ENCODE results near the gene ARL9. TPM values are rescaled to one million over a fixed set of nuclear protein-coding genes. Genes with fewer than 3 reads are reported as not detected.

The ARL9 gene
- total and polyA plus RNA-seq, 9 of the 15 experiments (the other 6 are each of a cell fraction or from before 2014, with no cell fraction given) = 0.10 to 0.15 (median 0.11) TPM; not detected in 6

DNA sequence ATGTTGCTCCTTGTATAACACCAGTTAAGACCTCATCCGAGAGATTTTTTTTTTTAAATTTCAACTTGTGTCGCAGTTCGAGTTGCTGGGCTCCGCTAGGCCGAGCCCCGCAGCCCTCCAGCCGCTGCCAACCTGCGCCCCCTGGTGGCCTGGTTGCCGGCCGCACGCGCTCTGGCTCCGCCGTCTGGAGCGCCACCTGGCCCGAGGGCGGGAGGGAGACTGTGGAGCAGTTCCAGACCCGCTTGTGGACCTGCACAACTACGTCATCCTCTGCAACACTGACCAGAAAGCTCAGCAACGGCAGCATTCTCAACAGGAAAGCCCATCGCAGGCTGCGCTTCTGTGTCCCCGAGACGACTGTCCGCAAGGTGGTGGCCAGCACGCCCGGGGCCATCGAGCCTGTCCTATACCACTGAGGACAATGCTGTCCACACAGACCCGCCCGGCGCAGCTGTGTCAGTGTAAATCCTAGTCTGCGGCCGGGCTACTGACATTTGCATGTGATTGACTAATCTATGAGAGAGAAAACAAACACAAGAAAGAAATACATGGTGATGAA is 39.1 kb downstream of the ARL9 start (continued):
- peak; percentile 63 for TF ChIP-seq RBBP5 (IDR thresholded peaks at IDR 0.05; ENCODE audit: borderline replicate concordance, insufficient read depth, low read length, poor library complexity, severe bottlenecking)
- peak; percentile 89 for TF ChIP-seq FOXP1 (CRISPR knock-in tag; IDR thresholded peaks at IDR 0.05)
- TF ChIP-seq, protein P1, sequence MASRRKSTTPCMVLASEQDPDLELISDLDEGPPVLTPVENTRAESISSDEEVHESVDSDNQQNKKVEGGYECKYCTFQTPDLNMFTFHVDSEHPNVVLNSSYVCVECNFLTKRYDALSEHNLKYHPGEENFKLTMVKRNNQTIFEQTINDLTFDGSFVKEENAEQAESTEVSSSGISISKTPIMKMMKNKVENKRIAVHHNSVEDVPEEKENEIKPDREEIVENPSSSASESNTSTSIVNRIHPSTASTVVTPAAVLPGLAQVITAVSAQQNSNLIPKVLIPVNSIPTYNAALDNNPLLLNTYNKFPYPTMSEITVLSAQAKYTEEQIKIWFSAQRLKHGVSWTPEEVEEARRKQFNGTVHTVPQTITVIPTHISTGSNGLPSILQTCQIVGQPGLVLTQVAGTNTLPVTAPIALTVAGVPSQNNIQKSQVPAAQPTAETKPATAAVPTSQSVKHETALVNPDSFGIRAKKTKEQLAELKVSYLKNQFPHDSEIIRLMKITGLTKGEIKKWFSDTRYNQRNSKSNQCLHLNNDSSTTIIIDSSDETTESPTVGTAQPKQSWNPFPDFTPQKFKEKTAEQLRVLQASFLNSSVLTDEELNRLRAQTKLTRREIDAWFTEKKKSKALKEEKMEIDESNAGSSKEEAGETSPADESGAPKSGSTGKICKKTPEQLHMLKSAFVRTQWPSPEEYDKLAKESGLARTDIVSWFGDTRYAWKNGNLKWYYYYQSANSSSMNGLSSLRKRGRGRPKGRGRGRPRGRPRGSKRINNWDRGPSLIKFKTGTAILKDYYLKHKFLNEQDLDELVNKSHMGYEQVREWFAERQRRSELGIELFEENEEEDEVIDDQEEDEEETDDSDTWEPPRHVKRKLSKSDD (conservative IDR thresholded peaks at IDR 0.05; ENCODE audit: low read length) = peak; percentile 66; the same call in 1 of the 2 replicates
- TF ChIP-seq CBFA2T3 (IDR thresholded peaks at IDR 0.05) = peak; percentile 24; the same call in 1 of the 2 replicates
- 0 out of 2 replicates have a peak, but pooled peaks have one; percentile 21 for TF ChIP-seq SAFB (IDR thresholded peaks at IDR 0.05; ENCODE audit: borderline replicate concordance, low read depth, low read length)
- TF ChIP-seq, protein P2, sequence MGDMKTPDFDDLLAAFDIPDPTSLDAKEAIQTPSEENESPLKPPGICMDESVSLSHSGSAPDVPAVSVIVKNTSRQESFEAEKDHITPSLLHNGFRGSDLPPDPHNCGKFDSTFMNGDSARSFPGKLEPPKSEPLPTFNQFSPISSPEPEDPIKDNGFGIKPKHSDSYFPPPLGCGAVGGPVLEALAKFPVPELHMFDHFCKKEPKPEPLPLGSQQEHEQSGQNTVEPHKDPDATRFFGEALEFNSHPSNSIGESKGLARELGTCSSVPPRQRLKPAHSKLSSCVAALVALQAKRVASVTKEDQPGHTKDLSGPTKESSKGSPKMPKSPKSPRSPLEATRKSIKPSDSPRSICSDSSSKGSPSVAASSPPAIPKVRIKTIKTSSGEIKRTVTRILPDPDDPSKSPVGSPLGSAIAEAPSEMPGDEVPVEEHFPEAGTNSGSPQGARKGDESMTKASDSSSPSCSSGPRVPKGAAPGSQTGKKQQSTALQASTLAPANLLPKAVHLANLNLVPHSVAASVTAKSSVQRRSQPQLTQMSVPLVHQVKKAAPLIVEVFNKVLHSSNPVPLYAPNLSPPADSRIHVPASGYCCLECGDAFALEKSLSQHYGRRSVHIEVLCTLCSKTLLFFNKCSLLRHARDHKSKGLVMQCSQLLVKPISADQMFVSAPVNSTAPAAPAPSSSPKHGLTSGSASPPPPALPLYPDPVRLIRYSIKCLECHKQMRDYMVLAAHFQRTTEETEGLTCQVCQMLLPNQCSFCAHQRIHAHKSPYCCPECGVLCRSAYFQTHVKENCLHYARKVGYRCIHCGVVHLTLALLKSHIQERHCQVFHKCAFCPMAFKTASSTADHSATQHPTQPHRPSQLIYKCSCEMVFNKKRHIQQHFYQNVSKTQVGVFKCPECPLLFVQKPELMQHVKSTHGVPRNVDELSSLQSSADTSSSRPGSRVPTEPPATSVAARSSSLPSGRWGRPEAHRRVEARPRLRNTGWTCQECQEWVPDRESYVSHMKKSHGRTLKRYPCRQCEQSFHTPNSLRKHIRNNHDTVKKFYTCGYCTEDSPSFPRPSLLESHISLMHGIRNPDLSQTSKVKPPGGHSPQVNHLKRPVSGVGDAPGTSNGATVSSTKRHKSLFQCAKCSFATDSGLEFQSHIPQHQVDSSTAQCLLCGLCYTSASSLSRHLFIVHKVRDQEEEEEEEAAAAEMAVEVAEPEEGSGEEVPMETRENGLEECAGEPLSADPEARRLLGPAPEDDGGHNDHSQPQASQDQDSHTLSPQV (IDR thresholded peaks at IDR 0.05) = peak; percentile 56; the same call in 1 of the 2 replicates
- peak; percentile 62; the same call in 1 of the 2 replicates for TF ChIP-seq CEBPG (CRISPR knock-in tag; IDR thresholded peaks at IDR 0.05)
- TF ChIP-seq CEBPG (tag; conservative IDR thresholded peaks at IDR 0.05 in 1 of 2, IDR thresholded peaks at IDR 0.05 in 1 of 2) = no peak
- TF ChIP-seq RAD21 (CRISPR knock-in tag; conservative IDR thresholded peaks at IDR 0.05 in 1 of 2, IDR thresholded peaks at IDR 0.05 in 1 of 2) = peak; percentile 93 to 94
- TF ChIP-seq FOXA3 (CRISPR knock-in tag; conservative IDR thresholded peaks at IDR 0.05 in 1 of 2, IDR thresholded peaks at IDR 0.05 in 1 of 2) = peak in 1 of 2 experiments; percentile 43; a peak in 1 of 4 replicates
- TF ChIP-seq, protein P3, sequence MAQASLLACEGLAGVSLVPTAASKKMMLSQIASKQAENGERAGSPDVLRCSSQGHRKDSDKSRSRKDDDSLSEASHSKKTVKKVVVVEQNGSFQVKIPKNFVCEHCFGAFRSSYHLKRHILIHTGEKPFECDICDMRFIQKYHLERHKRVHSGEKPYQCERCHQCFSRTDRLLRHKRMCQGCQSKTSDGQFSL (CRISPR knock-in tag; IDR thresholded peaks at IDR 0.05) = no peak
- TF ChIP-seq, protein P3 (tag; IDR thresholded peaks at IDR 0.05) = no peak
- TF ChIP-seq MTA3 (IDR thresholded peaks at IDR 0.05; ENCODE audit: borderline replicate concordance) = peak; percentile 68; the same call in 1 of the 2 replicates
- 0 out of 2 replicates have a peak, but pooled peaks have one; percentile 19 for TF ChIP-seq KLF16 (IDR thresholded peaks at IDR 0.05)
- TF ChIP-seq NEUROD1 (IDR thresholded peaks at IDR 0.05; ENCODE audit: borderline replicate concordance, low read depth, low read length, partially characterized antibody) = peak; percentile 65
- TF ChIP-seq, protein P4, sequence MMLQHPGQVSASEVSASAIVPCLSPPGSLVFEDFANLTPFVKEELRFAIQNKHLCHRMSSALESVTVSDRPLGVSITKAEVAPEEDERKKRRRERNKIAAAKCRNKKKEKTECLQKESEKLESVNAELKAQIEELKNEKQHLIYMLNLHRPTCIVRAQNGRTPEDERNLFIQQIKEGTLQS (IDR thresholded peaks at IDR 0.05) = peak; percentile 72
- TF ChIP-seq, protein P4 (CRISPR knock-in tag; conservative IDR thresholded peaks at IDR 0.05) = no peak
- TF ChIP-seq ZKSCAN1 (IDR thresholded peaks at IDR 0.05; ENCODE audit: low read depth, low read length) = peak; percentile 38; the same call in 1 of the 2 replicates

Data from K562 (cell line).